B cell (primary cell): ENCODE data around the gene HERC4.

Experiments used
- EZH2 ChIP-seq: IDR thresholded peaks from 2 replicates; pipeline ENCODE4 v1.6.1; 2012; ENCODE audit warnings: borderline replicate concordance, low read depth, mild to moderate bottlenecking, moderate library complexity, low read length; ENCODE audit not compliant: insufficient read depth, poor library complexity, severe bottlenecking
- TF ChIP-seq, protein P1 (sequence below): fragments of 200-600 bp; IDR thresholded peaks from one replicate; pipeline ENCODE4 v1.8.0; 2022; ENCODE audit warnings: antibody characterized with exemption, mild to moderate bottlenecking

- TF ChIP-seq, protein P1, sequence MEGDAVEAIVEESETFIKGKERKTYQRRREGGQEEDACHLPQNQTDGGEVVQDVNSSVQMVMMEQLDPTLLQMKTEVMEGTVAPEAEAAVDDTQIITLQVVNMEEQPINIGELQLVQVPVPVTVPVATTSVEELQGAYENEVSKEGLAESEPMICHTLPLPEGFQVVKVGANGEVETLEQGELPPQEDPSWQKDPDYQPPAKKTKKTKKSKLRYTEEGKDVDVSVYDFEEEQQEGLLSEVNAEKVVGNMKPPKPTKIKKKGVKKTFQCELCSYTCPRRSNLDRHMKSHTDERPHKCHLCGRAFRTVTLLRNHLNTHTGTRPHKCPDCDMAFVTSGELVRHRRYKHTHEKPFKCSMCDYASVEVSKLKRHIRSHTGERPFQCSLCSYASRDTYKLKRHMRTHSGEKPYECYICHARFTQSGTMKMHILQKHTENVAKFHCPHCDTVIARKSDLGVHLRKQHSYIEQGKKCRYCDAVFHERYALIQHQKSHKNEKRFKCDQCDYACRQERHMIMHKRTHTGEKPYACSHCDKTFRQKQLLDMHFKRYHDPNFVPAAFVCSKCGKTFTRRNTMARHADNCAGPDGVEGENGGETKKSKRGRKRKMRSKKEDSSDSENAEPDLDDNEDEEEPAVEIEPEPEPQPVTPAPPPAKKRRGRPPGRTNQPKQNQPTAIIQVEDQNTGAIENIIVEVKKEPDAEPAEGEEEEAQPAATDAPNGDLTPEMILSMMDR = no peak
- TF ChIP-seq EZH2 = no peak
These were observed 1.5 kb downstream of the HERC4 start for GRCh38 chr10:68073631-68074030.
